Cardiac muscle cell (in vitro differentiated cells and primary cell): ENCODE results near the gene CUBN. TPM values are rescaled to one million over a fixed set of nuclear protein-coding genes. Genes with fewer than 3 reads are reported as not detected.
A peak's percentile ranks its signal among the peaks of the same experiment; 100 is the strongest.

ENCODE experiments used
- DNase-seq, 2 donors: peaks; one replicate each; pipeline versions ENCODE4 v3.0.0 to v3.0.0-alpha.2; 2010 to 2017; ENCODE audit warnings: low read depth in 1 of 2, low spot score in 1 of 2
- H3K27ac ChIP-seq: fragments of 200-600 bp; sonication (generic); 2 replicates; pipeline ENCODE4 v1.5.1; 2016
- H3K27me3 ChIP-seq: fragments of 200-600 bp; sonication (generic); 2 replicates; pipeline ENCODE4 v1.6.0; 2016; ENCODE audit warnings: control low read depth
- H3K36me3 ChIP-seq: fragments of 200-600 bp; sonication (generic); 2 replicates; pipeline ENCODE4 v1.5.1; 2016; ENCODE audit warnings: control low read depth
- H3K4me1 ChIP-seq: fragments of 200-600 bp; sonication (generic); 2 replicates; pipeline ENCODE4 v1.8.1; 2017; ENCODE audit warnings: low read depth, mild to moderate bottlenecking, mixed run types
- H3K4me3 ChIP-seq: fragments of 200-600 bp; sonication (generic); 2 replicates; pipeline ENCODE4 v1.5.1; 2016; ENCODE audit warnings: mild to moderate bottlenecking
- H3K9me3 ChIP-seq: fragments of 200-600 bp; sonication (generic); 2 replicates; pipeline ENCODE4 v1.5.1; 2017; ENCODE audit warnings: low read depth, mild to moderate bottlenecking, control low read depth
- polyA plus RNA-seq: library from polyadenylated mRNA; unstranded; fragments of >200 nt; fragmentation: Nextera tagmentation; extraction: Ambion mirVana; gene quantifications from 2 replicates; pipeline ENCODE4 v1.2.1, GENCODE V29; 2016
- total RNA-seq: library from RNA; depleted of rRNA; stranded (reverse); fragments of >200 nt; gene quantifications from 2 replicates; pipeline ENCODE4 v1.2.3, GENCODE V29; 2016
- TF ChIP-seq, protein P1 (sequence below): IDR thresholded peaks from 2 replicates; pipeline ENCODE4 v1.5.1; 2012; ENCODE audit warnings: low read depth, mild to moderate bottlenecking, low read length

Gene CUBN
- total and polyA plus RNA-seq, 2 experiments from 2014 or later, result 0.79 to 2.7 TPM

DNA sequence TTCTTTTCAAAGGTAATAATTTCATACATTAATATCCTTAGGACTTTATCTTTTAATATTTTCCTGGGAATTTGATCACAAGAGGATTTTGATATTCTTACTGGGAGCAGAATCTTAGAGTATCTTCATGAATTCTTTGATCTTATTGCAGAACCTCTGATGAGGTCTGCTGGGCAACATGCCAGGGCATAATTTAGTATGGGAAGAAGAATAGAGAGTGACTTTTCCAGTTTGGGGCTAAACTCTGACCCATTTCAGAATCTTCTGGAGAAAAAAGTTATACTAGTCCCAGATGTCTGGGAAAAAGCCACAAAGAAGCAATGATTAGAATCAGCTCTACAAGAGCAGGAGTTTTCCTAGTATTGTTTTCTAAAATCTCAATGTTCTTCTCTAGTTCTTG, 284.4 kb downstream of the CUBN start:
- H3K27ac ChIP-seq, result no peak overlapping the region
- TF ChIP-seq, protein P1, sequence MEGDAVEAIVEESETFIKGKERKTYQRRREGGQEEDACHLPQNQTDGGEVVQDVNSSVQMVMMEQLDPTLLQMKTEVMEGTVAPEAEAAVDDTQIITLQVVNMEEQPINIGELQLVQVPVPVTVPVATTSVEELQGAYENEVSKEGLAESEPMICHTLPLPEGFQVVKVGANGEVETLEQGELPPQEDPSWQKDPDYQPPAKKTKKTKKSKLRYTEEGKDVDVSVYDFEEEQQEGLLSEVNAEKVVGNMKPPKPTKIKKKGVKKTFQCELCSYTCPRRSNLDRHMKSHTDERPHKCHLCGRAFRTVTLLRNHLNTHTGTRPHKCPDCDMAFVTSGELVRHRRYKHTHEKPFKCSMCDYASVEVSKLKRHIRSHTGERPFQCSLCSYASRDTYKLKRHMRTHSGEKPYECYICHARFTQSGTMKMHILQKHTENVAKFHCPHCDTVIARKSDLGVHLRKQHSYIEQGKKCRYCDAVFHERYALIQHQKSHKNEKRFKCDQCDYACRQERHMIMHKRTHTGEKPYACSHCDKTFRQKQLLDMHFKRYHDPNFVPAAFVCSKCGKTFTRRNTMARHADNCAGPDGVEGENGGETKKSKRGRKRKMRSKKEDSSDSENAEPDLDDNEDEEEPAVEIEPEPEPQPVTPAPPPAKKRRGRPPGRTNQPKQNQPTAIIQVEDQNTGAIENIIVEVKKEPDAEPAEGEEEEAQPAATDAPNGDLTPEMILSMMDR, result no peak
- peak in 1 of 2 donors; percentile 36 for DNase-seq
- no peak overlapping the region for H3K4me3 ChIP-seq
- H3K36me3 ChIP-seq, result no peaks in the 10 kb centered on the region
- no peaks in the 10 kb centered on the region for H3K4me1 ChIP-seq
- H3K9me3 ChIP-seq, result no peaks in the 10 kb centered on the region
- no peaks in the 10 kb centered on the region for H3K27me3 ChIP-seq

DNA sequence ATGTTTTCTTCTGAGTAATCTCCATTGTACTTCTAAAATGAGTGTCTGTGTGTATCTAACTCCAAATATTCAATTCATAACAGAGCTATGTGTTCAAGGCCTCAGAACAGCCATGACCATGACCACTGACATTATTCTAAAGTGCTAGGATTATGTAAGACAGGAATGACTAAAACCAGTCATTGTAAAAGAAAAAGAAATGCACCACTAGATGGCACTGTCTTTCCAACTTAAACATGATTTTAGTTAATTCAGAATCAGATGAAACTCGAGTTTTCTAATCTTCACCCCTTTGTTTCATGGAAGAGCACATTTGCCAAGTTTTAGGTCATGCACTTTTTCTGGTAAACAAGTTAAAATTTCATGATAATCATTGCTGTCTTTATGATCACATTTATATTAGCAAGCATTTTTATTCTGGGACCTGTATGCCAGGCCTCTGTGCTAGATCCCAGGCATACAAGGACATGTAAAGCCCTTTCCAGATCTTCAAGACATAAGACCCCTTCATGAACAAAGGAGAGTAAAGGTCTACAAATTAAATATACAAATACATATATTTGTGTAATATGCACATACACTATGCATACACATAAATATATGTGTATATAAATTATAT, 286.2 kb downstream of the CUBN start:
- Histone ChIP-seq H3K27me3 (no peaks in the 10 kb centered on the region), H3K36me3 (no peaks in the 10 kb centered on the region), H3K27ac (no peak overlapping the region), H3K4me1 (no peaks in the 10 kb centered on the region), H3K4me3 (no peak overlapping the region), H3K9me3 (no peaks in the 10 kb centered on the region)
- TF ChIP-seq, protein P1, result peak; percentile 41
- DNase-seq, result peak; percentile 85 to 87

DNA sequence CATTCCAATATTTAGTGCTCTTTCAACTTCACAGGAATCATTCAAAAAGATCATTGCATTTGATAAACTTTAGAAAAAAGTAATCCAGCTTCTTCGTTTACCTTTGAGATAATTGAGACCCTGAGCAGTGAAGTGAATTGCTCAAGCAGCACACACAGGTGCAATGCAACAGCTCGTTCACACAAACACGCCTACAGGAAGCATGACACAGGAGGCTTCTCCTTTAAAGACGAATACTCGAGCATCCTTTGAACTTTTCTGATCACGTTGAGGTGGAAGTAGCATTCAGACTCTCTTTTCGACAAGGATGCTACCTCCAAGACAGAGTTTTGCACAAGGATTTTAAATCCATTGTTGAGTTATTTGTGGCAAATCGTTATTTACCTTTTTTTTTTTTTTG, 294.4 kb downstream of the CUBN start:
- TF ChIP-seq, protein P1, result no peak
- Histone ChIP-seq H3K9me3 (no peaks in the 10 kb centered on the region), H3K27me3 (no peaks in the 10 kb centered on the region), H3K4me1 (no peaks in the 10 kb centered on the region), H3K27ac (no peak overlapping the region), H3K4me3 (no peak overlapping the region), H3K36me3 (no peaks in the 10 kb centered on the region)
- DNase-seq, result no peak

DNA sequence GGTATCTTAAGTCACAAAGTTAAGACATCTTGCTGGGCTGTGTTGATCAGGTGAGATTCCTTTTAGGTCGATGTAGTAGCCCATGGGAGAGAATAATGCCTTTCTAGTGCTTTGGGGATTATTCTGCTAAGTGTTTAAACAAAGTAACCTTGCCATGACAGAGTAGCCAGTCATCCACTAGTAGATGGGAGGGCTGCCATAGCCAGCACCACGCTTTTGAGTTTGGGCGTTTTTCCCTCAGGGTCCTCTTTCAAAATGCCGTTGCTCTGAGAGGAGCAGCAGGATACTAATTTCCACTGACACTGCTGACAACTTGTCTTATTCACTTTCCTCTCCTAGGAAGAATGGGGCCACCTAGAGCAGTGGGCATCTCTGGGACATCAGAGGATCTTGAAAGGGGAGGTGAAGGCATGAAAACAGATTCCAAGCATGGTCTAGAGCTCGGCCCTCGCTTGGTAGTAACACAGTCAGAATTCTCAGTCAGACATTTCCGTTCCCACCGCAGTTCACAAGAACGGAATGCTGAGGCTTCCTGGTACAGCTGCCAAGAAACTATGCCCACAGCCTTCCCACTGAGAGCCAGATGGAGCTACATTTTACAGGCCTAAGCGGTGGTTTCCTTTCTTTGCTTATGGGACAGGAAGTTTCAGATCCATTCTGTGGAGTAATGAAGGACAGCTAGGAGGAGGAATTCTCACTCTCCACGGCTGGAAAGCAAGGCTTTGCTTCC, 297.1 kb downstream of the CUBN start:
- Histone ChIP-seq H3K27me3 (no peaks in the 10 kb centered on the region), H3K27ac (no peak overlapping the region), H3K4me3 (no peak overlapping the region), H3K9me3 (no peaks in the 10 kb centered on the region), H3K4me1 (no peaks in the 10 kb centered on the region), H3K36me3 (no peaks in the 10 kb centered on the region)
- peak in 1 of 2 donors; percentile 93 for DNase-seq
- TF ChIP-seq, protein P1, result no peak

DNA sequence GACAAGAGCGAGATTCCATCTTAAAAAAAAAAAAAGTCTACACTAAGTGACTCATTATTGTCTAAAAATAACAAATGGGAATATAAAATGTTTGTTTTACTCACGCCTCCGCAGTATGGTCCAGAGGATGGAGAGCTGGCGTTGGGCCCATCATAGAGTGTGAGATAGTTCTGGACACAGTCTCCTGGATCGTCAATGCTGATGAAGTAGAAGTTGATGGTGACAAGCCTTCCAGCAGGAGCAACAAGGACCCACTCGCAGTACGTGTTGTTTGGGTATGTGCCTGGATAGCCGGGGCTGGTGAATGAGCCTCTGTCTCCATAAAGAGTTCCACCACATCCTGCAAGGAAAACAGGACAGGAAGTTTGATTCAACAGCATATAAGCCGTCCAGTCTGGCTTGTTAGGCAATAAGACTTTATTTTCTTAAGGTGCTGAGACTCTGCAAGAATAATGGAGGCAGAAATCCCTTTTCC, 300.9 kb downstream of the CUBN start:
- H3K9me3 ChIP-seq, result no peaks in the 10 kb centered on the region
- TF ChIP-seq, protein P1, result no peak
- H3K4me3 ChIP-seq, result no peak overlapping the region
- DNase-seq, result peak in 1 of 2 donors; percentile 73
- H3K36me3 ChIP-seq, result no peaks in the 10 kb centered on the region
- no peak overlapping the region for H3K27ac ChIP-seq
- no peaks in the 10 kb centered on the region for H3K27me3 ChIP-seq
- H3K4me1 ChIP-seq, result no peaks in the 10 kb centered on the region
